Left lung (tissue), 10 donors: ENCODE data around the gene PRIMPOL. TPM values are rescaled to one million over a fixed set of nuclear protein-coding genes. Genes with fewer than 3 reads are reported as not detected.
A peak's percentile ranks its signal among the peaks of the same experiment; 100 is the strongest.

Experiments
- ATAC-seq: fragments of 200-7000 bp; cut with Tn5 transposase; one replicate; pipeline ENCODE4 v1.9.1; 2020; ENCODE audit warnings: moderate library complexity
- DNase-seq, 4 donors: peaks; one replicate each; pipeline ENCODE4 v3.0.0-alpha.2; 2013 to 2020
- H3K27ac ChIP-seq, 2 donors: fragments of 200-600 bp; sonication (generic) in 1 of 2; one replicate each; pipeline versions ENCODE4 v1.5.0 to v1.8.0; 2020 to 2021
- H3K27me3 ChIP-seq, 2 donors: fragments of 200-600 bp; sonication (generic) in 1 of 2; one replicate each; pipeline versions ENCODE4 v1.5.0 to v1.8.0; 2020 to 2021
- H3K36me3 ChIP-seq, 2 donors: fragments of 200-600 bp; sonication (generic) in 1 of 2; one replicate each; pipeline versions ENCODE4 v1.5.0 to v1.8.0; 2020 to 2021
- H3K4me1 ChIP-seq, 2 donors: fragments of 200-600 bp; one replicate each; pipeline ENCODE4 v1.8.0; 2021
- H3K4me3 ChIP-seq, 2 donors: fragments of 200-600 bp; sonication (generic) in 1 of 2; one replicate each; pipeline versions ENCODE4 v1.5.0 to v1.8.0; 2020 to 2021; ENCODE audit warnings: mild to moderate bottlenecking in 1 of 2
- H3K9me3 ChIP-seq, 2 donors: fragments of 200-600 bp; sonication (generic) in 1 of 2; one replicate each; pipeline versions ENCODE4 v1.5.0 to v1.8.0; 2020 to 2021
- CTCF ChIP-seq, 2 donors: fragments of 200-600 bp; sonication (generic) in 1 of 2; IDR thresholded peaks; one replicate each; pipeline versions ENCODE4 v1.5.0 to v1.8.0; 2021; ENCODE audit warnings: antibody characterized with exemption in 2 of 2
- intact Hi-C, 2 donors: fragments of 100-400 bp; cut with DNase I; formaldehyde crosslinking; loops; one replicate each; pipeline versions ENCODE4 v1.11.2 to v1.14.2; 2022
- polyA plus RNA-seq, 6 donors: library from polyadenylated mRNA; unstranded; fragments of 120-200 nt; gene quantifications; one replicate each; pipeline ENCODE4 v1.2.1, GENCODE V29; 2013; ENCODE audit not compliant: insufficient read length in 6 of 6
- total RNA-seq, 2 donors: library from RNA; stranded (reverse); fragmentation: NEBNext Ultra II Directional; extraction: Animal tissue kit (Norgen Biotek cat#: 25700); gene quantifications; one replicate each; pipeline ENCODE4 v1.2.1, GENCODE V29; 2021
- donor health status: DM: no; HTN: yes; CAD: no.
- donor health status: DM: no; HTN: no; CAD: no.

PRIMPOL gene
- total and polyA plus RNA-seq, 8 donors: 11.8 to 49.1 (median 40.2) TPM

GRCh38 chr4:184675018-184675417 lies 25.5 kb downstream of the PRIMPOL start:
- H3K27me3 ChIP-seq: no peaks in the 10 kb centered on the region
- intact Hi-C loops: no loop called here
- peaks cover 0 to 37% of the 10 kb centered on the region in 2 donors for H3K36me3 ChIP-seq
- no peaks in the 10 kb centered on the region for H3K9me3 ChIP-seq
- H3K4me1 ChIP-seq: no peaks in the 10 kb centered on the region
- DNase-seq (no peak), ATAC-seq (no peak)
- no peak for TF ChIP-seq CTCF (IDR thresholded peaks at IDR 0.05)
- H3K4me3 ChIP-seq: no peak overlapping the region
- no peak overlapping the region for H3K27ac ChIP-seq

GRCh38 chr4:184675821-184676492 lies 26.4 kb downstream of the PRIMPOL start:
- Histone ChIP-seq H3K27me3 (no peaks in the 10 kb centered on the region), H3K9me3 (no peaks in the 10 kb centered on the region), H3K36me3 (peaks cover 0 to 37% of the 10 kb centered on the region in 2 donors), H3K27ac (no peak overlapping the region), H3K4me1 (peaks cover 0 to 7% of the 10 kb centered on the region in 2 donors), H3K4me3 (no peak overlapping the region)
- no peak for TF ChIP-seq CTCF (IDR thresholded peaks at IDR 0.05)
- no peak for ATAC-seq
- intact Hi-C loops: no loop called here
- no peak for DNase-seq

GRCh38 chr4:184680698-184681097 lies 31.2 kb downstream of the PRIMPOL start:
- Histone ChIP-seq H3K27ac (no peak overlapping the region), H3K4me1 (peaks cover 0 to 29% of the 10 kb centered on the region in 2 donors), H3K4me3 (no peak overlapping the region), H3K27me3 (no peaks in the 10 kb centered on the region), H3K36me3 (no peaks in the 10 kb centered on the region), H3K9me3 (no peaks in the 10 kb centered on the region)
- ATAC-seq (peak; percentile 78), DNase-seq (peak in 1 of 4 donors; percentile 20)
- no peak for TF ChIP-seq CTCF (IDR thresholded peaks at IDR 0.05)
- intact Hi-C loops: no loop called here

GRCh38 chr4:184681916-184682315 lies 32.4 kb downstream of the PRIMPOL start:
- DNase-seq (no peak), ATAC-seq (no peak)
- TF ChIP-seq CTCF (IDR thresholded peaks at IDR 0.05): no peak
- Histone ChIP-seq H3K36me3 (peaks cover 0 to 8% of the 10 kb centered on the region in 2 donors), H3K27me3 (no peaks in the 10 kb centered on the region), H3K4me1 (peaks cover 0 to 29% of the 10 kb centered on the region in 2 donors), H3K4me3 (no peak overlapping the region), H3K27ac (no peak overlapping the region), H3K9me3 (no peaks in the 10 kb centered on the region)
- intact Hi-C loops: no loop called here

- Histone ChIP-seq H3K9me3 (no peaks in the 10 kb centered on the region), H3K36me3 (peaks cover 0 to 8% of the 10 kb centered on the region in 2 donors), H3K27me3 (no peaks in the 10 kb centered on the region), H3K4me3 (no peak overlapping the region), H3K4me1 (peaks cover 0 to 29% of the 10 kb centered on the region in 2 donors), H3K27ac (peak overlapping the region in 1 of 2 donors; percentile 42)
- TF ChIP-seq CTCF (IDR thresholded peaks at IDR 0.05): no peak
- ATAC-seq (no peak), DNase-seq (peak in 1 of 4 donors; percentile 2)
- intact Hi-C loops: no loop called here
Observed at GRCh38 chr4:184684491-184685189, 35.1 kb downstream of the PRIMPOL start.
